GM11168 (cell line): ENCODE measurements around the gene EPHA1.
"Not testable (repeated sequence)": the region's sequence is repeated elsewhere in the genome, so short reads cannot be mapped to it uniquely, and the experiment has no call there.

ENCODE experiments used
- in situ Hi-C: fragments of 300-500 bp; cut with MboI; formaldehyde crosslinking; loops from one replicate; pipeline ENCODE4 v1.12.0; 2022; ENCODE audit warnings: low sequenced_read_pairs; ENCODE audit not compliant: unreplicated experiment

The EPHA1 gene

DNA sequence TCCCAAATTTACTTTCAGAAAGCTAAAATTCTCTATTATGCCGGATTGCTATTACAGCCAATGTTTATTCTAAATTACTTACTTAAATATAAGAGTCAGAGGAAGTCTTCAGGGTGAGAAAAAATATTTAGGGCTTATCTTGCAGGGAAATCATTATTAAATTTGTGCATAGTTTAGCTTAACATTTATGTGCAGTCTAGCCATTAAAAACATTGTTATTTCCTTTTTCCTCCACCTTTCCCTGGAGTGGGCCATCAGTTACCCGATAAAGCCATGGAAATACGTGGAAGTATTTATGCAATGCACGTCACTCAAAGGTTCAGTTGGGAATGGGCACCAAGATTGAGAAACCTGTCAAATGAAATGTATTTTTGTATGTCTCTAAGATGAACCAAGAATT lies 25.1 kb upstream of the EPHA1 start:
- in situ Hi-C loops, result no loop called here

DNA sequence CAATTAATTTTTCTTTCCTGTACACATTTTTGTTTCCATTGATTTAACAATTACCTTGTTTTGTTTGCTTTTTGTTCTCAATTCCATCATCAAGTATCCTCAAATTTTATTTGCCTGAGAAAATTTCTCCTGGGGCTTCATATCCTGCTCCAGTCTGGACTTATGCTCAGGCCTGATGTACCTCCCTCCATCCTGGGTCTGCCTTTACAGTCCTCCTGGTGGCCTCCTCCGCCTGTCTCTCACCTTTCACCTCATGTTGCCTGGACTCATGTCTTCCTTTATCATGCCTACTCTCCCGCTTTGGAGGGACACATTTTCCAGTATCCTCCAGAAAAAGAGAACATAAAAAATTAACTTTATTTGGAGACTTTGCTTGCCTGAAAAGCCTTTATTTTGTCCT lies 22.5 kb upstream of the EPHA1 start:
- in situ Hi-C loops, result no loop called here

DNA sequence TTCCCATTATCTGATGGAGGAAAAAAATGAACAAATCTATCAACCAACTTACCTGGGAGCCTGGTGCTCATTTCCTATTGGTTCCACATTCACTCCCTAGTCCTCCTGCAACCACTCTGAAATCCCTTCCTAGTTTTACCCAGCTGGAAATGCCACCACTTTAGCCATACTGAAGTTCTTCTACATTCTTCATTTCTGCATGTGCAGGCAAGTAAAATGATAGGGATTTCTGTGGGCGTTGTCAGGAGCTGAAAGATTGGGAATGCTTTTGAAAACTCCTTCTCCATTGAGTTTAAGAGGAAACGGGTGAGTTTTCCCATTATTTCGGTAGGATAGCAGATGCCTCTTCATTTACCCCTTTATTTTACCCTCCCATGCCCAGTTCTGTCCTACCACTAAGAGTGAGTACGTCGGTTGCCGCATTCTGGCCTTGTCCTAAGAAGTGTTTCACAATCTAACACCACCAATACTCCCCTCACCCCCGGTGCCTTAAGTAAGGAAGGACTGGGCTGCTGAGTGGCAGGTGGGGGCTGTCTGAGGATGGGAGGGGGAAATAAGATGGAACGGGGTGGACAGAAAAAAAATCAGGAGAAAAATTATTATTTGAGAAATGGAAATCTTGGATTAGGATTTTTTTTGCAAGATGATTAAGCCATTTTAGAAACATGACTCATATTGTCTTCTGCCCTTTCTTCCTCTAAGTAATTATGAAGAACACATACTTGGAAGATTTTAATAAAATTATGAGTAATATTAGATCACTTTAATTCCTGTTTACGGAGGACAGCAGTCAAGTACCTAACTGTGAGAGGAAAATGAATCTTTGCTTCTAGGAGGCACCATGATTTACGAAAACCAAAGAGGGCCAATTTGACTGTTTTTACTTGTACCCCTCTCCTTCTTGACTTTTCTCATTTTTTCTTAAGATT lies 21.4 kb upstream of the EPHA1 start:
- in situ Hi-C loops, result no loop called here

DNA sequence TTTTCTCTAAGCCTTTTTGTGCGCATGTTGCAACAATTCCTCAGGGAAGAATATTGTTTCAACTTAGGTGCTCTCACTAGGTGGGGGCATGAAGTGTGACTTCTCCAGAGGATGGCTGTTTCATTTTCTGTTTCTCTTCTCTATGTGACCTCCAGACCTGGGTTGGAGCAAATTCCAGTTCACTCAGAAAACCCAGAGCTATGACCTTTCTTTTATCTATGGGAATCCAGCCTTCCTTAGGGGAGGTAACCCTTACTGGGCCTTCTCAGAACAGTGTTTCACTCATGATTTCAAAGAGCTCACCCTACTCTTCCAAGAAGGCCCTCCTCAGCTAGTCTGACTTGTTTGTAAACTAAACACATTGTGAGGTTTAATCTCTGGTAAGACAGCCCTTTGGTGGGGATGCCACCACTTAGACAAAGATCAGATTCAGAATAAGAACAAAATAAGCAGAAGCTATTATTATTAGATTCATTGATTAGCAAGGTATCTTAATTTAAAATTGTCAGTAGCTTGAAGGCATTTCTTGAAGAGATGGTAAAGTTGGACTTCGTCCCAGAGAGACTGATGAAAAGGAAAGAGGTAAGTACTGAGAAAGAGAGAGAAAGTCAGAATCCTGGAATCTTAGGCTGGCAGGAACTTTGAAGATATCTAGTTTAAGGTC lies 18.0 kb upstream of the EPHA1 start:
- in situ Hi-C loops, result no loop called here

DNA sequence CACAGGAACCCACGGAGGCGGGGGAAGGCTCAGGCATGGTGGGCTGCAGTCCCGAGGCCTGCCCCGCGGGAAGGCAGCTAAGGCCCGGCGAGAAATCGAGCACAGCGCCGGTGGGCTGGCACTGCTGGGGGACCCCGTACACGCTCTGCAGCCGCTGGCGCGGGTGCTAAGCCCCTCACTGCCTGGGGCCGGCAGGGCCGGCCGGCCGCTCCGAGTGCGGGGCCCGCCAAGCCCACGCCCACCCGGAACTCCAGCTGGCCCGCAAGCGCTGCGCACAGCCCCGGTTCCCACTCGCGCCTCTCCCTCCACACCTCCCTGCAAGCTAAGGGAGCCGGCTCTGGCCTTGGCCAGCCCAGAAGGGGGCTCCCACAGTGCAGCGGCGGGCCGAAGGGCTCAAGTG lies 15.8 kb upstream of the EPHA1 start:
- in situ Hi-C loops, result not testable (repeated sequence)

DNA sequence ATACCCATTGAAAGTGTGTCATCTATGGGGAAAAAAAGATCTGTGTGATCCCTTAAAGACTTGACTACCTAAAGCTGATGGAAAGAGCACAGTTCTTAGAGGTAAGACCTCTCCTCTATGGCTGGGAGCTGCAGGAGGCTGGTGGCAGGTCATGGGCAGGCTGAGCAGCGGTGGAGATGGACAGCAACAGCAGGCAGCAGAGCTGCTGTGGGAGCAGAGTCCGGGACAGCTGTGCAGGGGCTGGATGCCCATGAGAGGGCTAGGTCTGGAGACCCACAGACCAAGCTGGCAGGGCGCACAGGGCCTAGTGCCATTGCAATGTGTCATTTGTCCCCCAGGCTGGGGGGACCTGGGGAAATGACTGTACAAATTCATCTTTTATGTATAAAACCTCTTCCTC lies 13.4 kb upstream of the EPHA1 start:
- in situ Hi-C loops, result no loop called here

DNA sequence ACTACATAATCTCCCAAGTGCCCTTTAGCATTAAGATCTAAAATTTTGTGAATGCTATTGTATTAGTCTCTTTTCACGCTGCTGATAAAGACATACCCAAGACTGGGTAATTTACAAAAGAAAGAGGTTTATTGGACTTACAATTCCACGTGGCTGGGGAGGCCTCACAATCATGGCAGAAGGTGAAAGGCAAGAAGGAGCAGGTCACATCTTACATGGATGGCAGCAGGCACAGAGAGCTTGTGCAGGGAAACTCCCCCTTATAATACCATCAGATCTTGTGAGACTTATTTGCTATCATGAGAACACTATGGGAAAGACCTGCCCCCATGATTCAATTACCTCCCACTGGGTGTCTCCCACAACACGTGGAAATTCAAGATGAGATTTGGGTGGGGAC lies 12.0 kb upstream of the EPHA1 start:
- in situ Hi-C loops, result not testable (repeated sequence)

DNA sequence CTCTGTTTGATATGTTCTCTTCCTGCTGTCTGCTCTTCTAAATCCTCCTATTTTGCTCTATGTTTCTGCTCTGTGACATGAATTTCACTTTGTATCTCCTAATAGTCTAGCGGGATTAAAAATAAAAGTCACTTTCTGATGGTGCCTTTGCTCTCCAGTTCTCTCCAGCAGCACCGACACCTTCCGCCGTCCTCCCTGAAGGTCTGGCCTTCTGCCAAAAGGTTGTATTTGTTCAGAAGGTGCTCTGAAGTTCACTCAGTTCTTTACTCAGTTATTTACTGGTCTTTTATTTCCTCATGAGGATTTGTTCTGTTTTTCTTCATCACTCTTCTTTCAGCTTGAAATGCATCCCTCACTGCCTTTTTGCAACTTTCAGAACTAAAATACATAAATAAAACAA lies 11.2 kb upstream of the EPHA1 start:
- in situ Hi-C loops, result no loop called here

DNA sequence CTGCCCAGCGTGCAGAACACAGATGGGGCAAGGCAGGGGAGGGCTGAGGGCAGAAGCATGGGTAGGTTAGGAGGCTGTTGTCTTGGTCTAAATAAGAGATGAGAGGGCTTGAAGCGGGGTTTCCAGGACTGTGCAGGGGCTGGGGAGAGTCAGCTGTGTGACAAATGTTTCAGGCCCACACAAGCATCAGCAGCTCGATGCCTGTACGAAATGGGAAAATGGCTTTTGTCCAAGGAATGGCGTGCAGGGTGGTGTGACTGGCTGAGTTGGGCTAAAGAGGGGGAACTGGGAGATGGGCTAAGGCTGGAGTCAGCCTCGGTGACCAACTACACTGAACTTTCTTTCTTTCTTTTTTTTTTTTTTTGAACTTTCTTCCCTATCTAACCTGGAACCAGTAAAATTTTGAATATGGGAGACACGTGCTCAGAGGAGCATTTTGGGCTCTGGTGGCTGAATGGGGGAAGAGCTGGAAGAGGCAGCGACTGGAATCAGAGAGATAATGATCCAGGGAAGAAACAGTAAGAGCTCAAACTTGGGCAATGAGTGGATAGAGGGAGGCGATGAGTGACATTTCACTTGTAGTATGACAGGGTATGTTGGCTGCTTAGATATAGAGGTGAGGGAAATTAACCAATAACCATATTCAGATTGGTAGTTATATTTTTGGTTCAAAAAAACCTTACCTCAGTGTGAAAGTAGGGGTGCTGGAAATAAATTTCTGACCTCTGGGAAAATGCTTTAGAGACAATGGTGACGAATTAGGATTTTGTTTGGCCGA lies 10.2 kb upstream of the EPHA1 start:
- in situ Hi-C loops, result no loop called here

DNA sequence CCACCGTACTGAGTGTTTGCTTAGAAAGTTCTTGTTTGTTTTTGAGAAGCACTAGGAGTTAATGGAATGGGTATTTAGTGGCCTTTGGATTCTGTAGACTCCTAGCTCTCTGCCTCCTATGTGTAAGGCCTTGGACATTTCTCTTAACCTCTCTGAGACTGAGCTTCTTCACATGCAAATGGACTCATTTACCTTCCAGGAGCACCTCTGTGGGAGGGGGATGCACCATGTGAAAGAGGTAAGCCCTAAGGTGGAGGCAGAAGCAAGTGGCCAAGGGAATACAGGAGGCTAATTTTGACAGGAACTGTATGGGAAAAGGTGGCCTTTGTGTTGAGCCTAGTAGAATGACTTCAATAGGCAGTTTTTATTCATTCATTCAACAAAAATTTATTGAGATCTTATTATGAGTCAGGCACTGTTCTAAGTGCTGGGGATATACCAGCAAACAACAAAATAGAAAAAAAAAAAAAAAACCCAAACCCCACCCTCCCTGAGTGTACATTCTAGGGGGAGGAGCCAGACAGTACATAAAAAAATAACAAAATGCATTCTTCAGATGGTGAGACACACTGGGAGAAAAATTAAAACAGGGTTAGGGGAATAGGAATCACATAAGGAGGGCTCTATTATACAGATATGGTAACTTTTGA lies 9.2 kb upstream of the EPHA1 start:
- in situ Hi-C loops, result no loop called here

DNA sequence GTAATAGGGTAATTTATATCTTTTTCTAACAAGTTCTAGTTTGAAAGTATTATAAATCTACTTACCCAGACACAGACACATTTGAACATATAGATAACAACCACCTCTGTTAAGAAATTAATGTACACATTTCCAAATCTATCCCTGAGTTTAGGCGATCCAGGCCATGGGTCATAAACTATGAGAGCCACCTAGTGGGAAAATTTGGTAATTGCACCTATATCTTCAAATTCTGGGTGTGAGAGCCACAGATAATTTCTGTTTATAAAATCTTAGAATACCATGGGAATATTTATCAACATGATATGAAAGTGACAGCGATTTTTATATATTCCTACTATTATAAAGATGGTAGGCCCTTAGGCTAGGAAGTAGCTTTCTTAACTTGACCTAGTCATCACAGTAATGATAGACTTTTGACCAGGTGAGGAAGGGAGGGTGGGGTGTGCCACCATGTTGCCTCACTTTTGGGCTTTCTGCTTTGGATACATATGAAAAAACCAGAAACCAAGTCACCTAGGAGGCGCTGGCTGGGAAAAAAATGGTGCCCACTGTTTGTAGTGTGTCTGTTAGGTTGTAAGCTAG lies 8.0 kb upstream of the EPHA1 start:
- in situ Hi-C loops, result no loop called here

DNA sequence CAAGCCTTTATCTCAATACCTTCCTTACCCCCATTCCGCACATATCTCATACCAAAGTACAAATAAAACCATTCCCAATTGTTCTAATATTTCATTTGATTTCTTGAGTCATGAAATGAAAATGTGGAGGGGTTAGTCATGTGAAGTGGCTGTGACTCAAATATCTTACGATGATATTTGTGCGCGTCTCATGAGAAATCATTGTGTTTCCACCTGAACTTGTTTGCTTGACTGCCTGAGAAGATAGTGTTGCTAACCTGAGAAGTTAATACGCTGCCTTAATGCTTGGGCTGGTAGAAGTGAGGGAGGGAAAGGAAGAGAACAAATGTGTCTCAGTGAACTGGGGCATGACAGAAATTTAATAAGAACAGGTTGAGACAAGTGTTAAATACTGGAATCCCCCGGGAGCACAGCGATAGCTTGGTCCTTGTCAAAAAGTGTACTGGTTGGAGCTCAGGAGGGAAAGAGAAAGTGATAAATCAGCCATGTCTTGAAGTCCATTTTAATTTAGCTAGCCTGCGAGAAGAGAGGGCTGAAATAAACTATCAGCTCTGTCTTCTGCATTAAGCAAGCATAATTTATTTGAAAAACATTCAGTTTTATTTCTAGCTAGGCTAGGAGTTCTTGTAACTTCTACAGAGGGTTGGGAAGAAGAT lies 7.2 kb upstream of the EPHA1 start:
- in situ Hi-C loops, result no loop called here

DNA sequence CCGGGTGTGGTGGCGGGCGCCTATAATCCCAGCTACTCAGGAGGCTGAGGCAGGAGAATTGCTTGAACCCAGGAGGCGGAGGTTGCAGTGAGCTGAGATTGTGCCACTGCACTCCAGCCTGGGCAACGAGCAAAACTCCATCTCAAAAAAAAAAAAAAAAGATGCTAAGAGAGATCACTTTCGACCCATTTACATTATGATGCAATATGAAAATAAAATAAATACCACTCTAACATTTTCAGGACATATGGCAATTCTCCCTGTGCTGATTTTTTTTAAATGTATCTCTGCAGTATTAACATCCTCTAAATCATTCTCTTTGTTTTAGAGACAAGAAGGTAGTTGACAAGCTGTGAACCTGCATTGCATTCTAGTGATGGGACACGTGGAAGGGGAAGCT lies 6.6 kb upstream of the EPHA1 start:
- in situ Hi-C loops, result not testable (repeated sequence)

DNA sequence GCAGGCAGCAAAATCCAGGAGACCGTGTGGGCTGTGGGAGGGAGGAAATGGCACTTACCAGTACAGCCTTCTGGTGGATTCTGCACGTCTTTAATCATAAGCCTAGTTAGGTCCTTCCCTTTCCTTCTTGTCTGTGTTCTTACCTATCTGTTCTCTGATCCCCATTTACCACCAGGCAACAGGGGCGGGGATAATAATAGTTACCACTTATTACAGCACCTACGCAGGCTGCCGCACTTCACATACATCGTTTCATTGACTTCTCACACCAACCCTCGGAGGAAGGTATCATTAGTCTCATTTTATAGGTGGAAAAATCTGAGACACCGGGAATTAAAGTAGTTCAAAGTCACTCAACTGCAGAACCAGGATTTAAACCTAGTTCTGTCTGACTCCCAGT lies 4.5 kb upstream of the EPHA1 start:
- in situ Hi-C loops, result no loop called here

DNA sequence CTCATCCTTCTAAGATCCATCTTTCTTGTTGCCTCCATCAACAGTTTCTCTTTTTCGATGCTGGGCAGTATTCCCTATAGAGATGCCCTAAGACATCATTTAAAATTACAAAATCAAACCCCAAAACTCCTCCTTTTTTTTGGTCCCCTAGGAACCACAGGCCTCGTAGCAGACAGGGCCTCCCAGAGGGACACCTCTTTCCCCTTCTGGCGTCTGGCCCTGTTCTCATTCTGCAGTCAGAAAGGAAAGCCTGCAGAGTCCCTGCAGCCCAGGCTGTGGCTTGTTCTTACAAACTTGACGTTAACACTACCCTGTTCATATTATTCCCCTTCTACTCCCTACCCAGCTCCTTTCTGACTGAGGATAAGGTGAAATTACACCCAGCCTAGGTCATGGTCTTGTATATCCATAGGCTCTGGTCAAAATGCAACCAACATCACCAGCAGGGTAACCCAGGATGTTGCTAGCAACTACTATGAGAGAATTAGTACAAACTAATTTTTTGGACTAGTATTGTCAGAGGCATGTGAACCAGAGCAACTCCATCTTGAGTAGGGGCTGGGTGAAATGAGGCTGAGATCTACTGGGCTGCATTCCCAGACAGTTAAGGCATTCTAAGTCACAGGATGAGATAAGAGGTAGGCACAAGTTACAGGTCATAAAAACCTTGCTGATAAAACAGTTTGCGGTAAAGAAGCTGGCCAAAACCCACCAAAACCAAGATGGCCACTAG lies 3.5 kb upstream of the EPHA1 start:
- in situ Hi-C loops, result no loop called here

DNA sequence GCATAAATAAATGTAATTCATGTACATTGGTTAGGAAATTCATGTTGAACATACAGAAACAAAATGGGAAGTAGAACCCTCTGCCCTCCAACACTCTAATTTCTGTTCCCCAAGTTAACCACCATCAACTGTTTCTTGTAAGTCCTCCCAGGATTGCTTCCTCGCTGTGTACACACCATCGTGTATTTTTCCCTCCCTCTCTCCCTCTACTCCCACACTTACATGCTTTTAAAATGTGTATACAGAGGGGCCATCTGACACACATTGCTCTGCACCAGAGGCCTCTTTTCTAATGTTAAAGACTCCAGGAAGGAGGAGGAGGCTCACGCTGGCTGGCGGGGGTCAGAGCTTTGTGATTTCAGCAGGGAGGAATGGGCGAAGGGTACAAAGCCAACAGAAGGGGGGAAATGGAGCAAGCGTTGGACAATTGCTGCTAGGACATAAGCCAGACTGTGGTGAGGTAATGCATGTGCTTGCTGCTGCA lies 1.9 kb upstream of the EPHA1 start:
- in situ Hi-C loops, result no loop called here

DNA sequence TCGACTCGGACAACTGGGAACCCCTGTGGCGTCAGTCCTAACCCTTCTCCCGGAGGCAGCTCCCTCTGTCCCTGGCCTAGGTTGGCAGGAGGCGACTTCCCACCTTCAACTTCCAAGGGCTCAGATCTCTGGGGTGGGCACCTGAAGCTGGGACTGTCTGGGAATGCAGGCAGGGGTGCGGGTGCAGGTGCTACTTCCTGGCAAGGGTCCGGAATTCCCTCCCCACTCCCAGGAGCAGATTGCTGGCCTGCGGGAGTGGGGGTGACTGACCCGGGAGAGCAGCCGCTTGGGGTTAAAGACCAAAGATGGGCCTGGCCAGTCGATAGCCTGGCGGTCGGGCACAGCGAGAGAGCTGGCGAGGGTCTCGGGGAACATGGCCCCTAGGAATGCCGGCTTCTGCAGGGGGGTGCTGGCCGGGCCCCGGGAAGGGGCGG lies 387 bp downstream of the EPHA1 start:
- in situ Hi-C loops, result no loop called here

DNA sequence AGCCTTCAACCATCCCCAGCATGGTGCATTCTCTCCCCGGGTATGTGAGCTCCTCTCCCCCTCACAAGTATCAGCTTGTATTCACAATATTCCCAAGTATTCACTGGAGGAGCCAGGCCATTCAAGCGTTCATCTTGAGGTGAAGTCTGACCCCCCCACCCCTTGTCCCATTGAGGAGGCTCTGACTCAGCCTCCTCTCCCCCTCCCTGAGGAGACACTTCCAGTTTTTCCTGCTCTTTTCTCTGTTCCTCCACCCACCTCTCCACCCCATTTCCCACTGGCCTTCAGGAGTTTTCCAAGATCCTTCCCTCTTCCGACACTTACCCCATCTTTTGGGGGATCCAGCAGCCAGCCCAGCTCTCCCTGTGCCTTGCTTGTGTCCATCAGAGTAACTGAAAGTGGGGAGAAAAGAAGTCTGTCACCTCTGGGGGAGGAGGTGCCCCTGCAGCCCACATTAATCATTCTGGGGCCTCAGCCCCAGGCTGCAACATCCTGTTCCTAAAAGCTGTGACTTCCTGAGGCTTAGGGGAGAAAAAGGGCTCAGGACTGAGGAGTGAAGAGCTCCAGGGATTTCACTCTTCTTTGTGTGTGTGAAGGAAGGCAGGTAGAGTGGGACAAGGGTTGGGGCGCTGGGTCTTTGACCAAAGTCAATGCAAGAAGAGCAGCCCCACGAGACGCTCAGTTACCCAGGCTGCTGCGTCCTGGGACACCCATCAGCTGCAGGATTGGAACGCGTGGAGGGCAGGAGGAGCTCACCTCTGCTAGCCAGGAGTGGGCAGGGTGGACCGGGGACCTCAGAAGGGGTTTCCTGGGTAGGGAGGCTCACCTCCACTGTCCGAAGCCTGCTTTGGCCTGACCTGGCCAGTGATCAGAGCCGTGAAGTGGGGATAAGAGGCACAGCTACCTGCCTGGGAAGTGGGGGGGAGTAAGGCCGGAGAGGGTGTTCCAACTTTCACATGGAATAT lies 1.1 kb downstream of the EPHA1 start:
- in situ Hi-C loops, result no loop called here
